ENCODE measurements around the gene SSBP4.

Gene SSBP4

GRCh38 chr19:18435842-18436670 is 16.9 kb downstream of the SSBP4 start:
- DNase-seq (ENCODE audit: extremely low spot score), result no peak
- POLR2A ChIA-PET, result interaction anchor here (1.5 to 2.0 kb wide), 2 partner anchors 14 to 17 kb away, joined by 4 to 7 read pairs; partner anchors contain the start of gene SSBP4
- no peak for TF ChIP-seq TARDBP (IDR thresholded peaks at IDR 0.05)
- TF ChIP-seq FOXK2 (IDR thresholded peaks at IDR 0.05), result no peak
- no peak for TF ChIP-seq CTBP1 (IDR thresholded peaks at IDR 0.05; ENCODE audit: borderline replicate concordance)
- no peak for TF ChIP-seq SUZ12 (IDR thresholded peaks at IDR 0.05)
- TF ChIP-seq ELF4 (IDR thresholded peaks at IDR 0.05), result no peak
- no peak for TF ChIP-seq NFRKB (IDR thresholded peaks at IDR 0.05)
- TF ChIP-seq ZNF384 (IDR thresholded peaks at IDR 0.05), result no peak
- TF ChIP-seq HDGF (IDR thresholded peaks at IDR 0.05; ENCODE audit: borderline replicate concordance), result no peak
- no peak for TF ChIP-seq ARNT (IDR thresholded peaks at IDR 0.05)
- TF ChIP-seq FOXM1 (IDR thresholded peaks at IDR 0.05; ENCODE audit: borderline replicate concordance), result no peak
- no peak for TF ChIP-seq PKNOX1 (IDR thresholded peaks at IDR 0.05)
- TF ChIP-seq L3MBTL2 (conservative IDR thresholded peaks at IDR 0.05), result no peak
- CTCF ChIA-PET, result no interaction called here

- TF ChIP-seq SP1 (IDR thresholded peaks at IDR 0.05) (no peak), BHLHE40 (IDR thresholded peaks at IDR 0.05; ENCODE audit: borderline replicate concordance) (no peak), FOXM1 (IDR thresholded peaks at IDR 0.05; ENCODE audit: borderline replicate concordance) (no peak), ARNT (IDR thresholded peaks at IDR 0.05) (no peak), ZNF384 (IDR thresholded peaks at IDR 0.05) (no peak), SUZ12 (IDR thresholded peaks at IDR 0.05) (no peak), L3MBTL2 (conservative IDR thresholded peaks at IDR 0.05) (no peak), LEF1 (IDR thresholded peaks at IDR 0.05; ENCODE audit: borderline replicate concordance) (no peak), FOXA1 (IDR thresholded peaks at IDR 0.05) (no peak), NFRKB (IDR thresholded peaks at IDR 0.05) (no peak), TARDBP (IDR thresholded peaks at IDR 0.05) (no peak)
- POLR2A ChIA-PET, result interaction anchor here (0.6 to 1.5 kb wide), 2 partner anchors 14 to 16 kb away, joined by 3 to 4 read pairs; no protein-coding TSS in a partner anchor
- DNase-seq (ENCODE audit: extremely low spot score), result peak; percentile 85
- CTCF ChIA-PET, result interaction anchor here (0.6 kb wide), 1 partner anchor 157 kb away, joined by 3 read pairs; no protein-coding TSS in a partner anchor
Observed at GRCh38 chr19:18436671-18437490, 17.7 kb downstream of the SSBP4 start.

- ChIA-PET POLR2A (no interaction called here), CTCF (no interaction called here)
- peak; percentile 69 for DNase-seq (ENCODE audit: extremely low spot score)
- peak; percentile 75 for TF ChIP-seq L3MBTL2 (conservative IDR thresholded peaks at IDR 0.05)
- peak; percentile 43; the same call in 1 of the 2 replicates for TF ChIP-seq TARDBP (IDR thresholded peaks at IDR 0.05)
- TF ChIP-seq ELF4 (IDR thresholded peaks at IDR 0.05), result no peak
Observed at GRCh38 chr19:18437491-18438330, 18.5 kb downstream of the SSBP4 start, which contains the start of gene ISYNA1. Gene ISYNA1 (minus strand): TSS chr19:18438133. CDS start chr19:18437979, 154 bp downstream.

- CTCF ChIA-PET, result interaction anchor here (1.0 kb wide), 1 partner anchor 23 kb away, joined by 3 read pairs; no protein-coding TSS in a partner anchor
- peak; percentile 58 for DNase-seq (ENCODE audit: extremely low spot score)
- POLR2A ChIA-PET, result interaction anchor here (1.0 to 1.5 kb wide), 4 partner anchors 11 to 107 kb away, joined by 3 to 8 read pairs (median 4); partner anchors contain the start of gene SSBP4
- TF ChIP-seq ELF4 (IDR thresholded peaks at IDR 0.05) (no peak), NFRKB (IDR thresholded peaks at IDR 0.05) (no peak), L3MBTL2 (conservative IDR thresholded peaks at IDR 0.05) (no peak), HDGF (IDR thresholded peaks at IDR 0.05; ENCODE audit: borderline replicate concordance) (peak; percentile 65; the same call in 1 of the 2 replicates)
Observed at GRCh38 chr19:18438331-18439024, 19.3 kb downstream of the SSBP4 start.

GRCh38 chr19:18439025-18439909 is 20.1 kb downstream of the SSBP4 start:
- ChIA-PET POLR2A (interaction anchor here (1.0 to 1.5 kb wide), 4 partner anchors 11 to 107 kb away, joined by 3 to 8 read pairs (median 4); partner anchors contain the start of gene SSBP4), CTCF (interaction anchor here (1.0 kb wide), 1 partner anchor 23 kb away, joined by 3 read pairs; no protein-coding TSS in a partner anchor)
- TF ChIP-seq HDGF (IDR thresholded peaks at IDR 0.05; ENCODE audit: borderline replicate concordance) (no peak), PKNOX1 (IDR thresholded peaks at IDR 0.05) (peak; percentile 64), FOXK2 (IDR thresholded peaks at IDR 0.05) (no peak), ELF4 (IDR thresholded peaks at IDR 0.05) (no peak), BHLHE40 (IDR thresholded peaks at IDR 0.05; ENCODE audit: borderline replicate concordance) (no peak), CTBP1 (IDR thresholded peaks at IDR 0.05; ENCODE audit: borderline replicate concordance) (no peak)
- DNase-seq (ENCODE audit: extremely low spot score), result no peak

All from HEK293T (cell line).